DND-41 (cell line): ENCODE data around the gene HPCAL1.

Experiments
- ATAC-seq: fragments of 200-7000 bp; cut with Tn5 transposase; 3 replicates; pipeline ENCODE4 v1.9.1; 2021; ENCODE audit warnings: low read depth; ENCODE audit not compliant: insufficient read depth
- DNase-seq: peaks from one replicate; pipeline ENCODE4 v3.0.0-alpha.2; 2020
- H2AFZ ChIP-seq: 2 replicates; pipeline ENCODE4 v1.6.0; 2012; ENCODE audit warnings: low read depth, low read length
- H3K27ac ChIP-seq: 2 replicates; pipeline ENCODE4 v1.5.1; 2012; ENCODE audit warnings: low read length, inconsistent platforms
- H3K27me3 ChIP-seq: fragments of 200-600 bp; sonication (generic); 2 replicates; pipeline ENCODE4 v1.6.0; 2012; ENCODE audit warnings: low read length, mild to moderate bottlenecking, inconsistent platforms; ENCODE audit not compliant: insufficient read depth, poor library complexity
- H3K36me3 ChIP-seq: 2 replicates; pipeline ENCODE4 v1.5.1; 2012; ENCODE audit warnings: low read length, inconsistent platforms; ENCODE audit not compliant: insufficient read depth
- H3K4me1 ChIP-seq: 2 replicates; pipeline ENCODE4 v1.5.1; 2012; ENCODE audit warnings: mild to moderate bottlenecking, low read length; ENCODE audit not compliant: insufficient read depth
- H3K4me2 ChIP-seq: 2 replicates; pipeline ENCODE4 v1.6.0; 2012; ENCODE audit warnings: mild to moderate bottlenecking, moderate library complexity, low read length, inconsistent platforms; ENCODE audit not compliant: insufficient read depth
- H3K4me3 ChIP-seq, 2 experiments: fragments of 200-600 bp in 1 of 2; shearing (Covaris generic) in 1 of 2; 2 replicates each; pipeline ENCODE4 v1.5.1; 2012 to 2016; ENCODE audit warnings: inconsistent platforms in 2 of 2, low read length in 2 of 2, mild to moderate bottlenecking in 2 of 2, low read depth in 1 of 2, moderate library complexity in 1 of 2
- H3K79me2 ChIP-seq: 2 replicates; pipeline ENCODE4 v1.6.0; 2012; ENCODE audit warnings: low read length, inconsistent platforms; ENCODE audit not compliant: insufficient read depth
- H3K9ac ChIP-seq: 2 replicates; pipeline ENCODE4 v1.6.0; 2012; ENCODE audit warnings: low read depth, mild to moderate bottlenecking, inconsistent platforms, low read length, moderate library complexity
- H3K9me3 ChIP-seq: 2 replicates; pipeline ENCODE4 v1.5.1; 2012; ENCODE audit warnings: low read length, moderate library complexity, mild to moderate bottlenecking, inconsistent platforms; ENCODE audit not compliant: insufficient read depth, severe bottlenecking
- H4K20me1 ChIP-seq: 2 replicates; pipeline ENCODE4 v1.6.0; 2012; ENCODE audit warnings: low read length; ENCODE audit not compliant: insufficient read depth
- CTCF ChIP-seq: IDR thresholded peaks from 2 replicates; pipeline ENCODE4 v1.5.1; 2012; ENCODE audit warnings: borderline replicate concordance, low read length, moderate library complexity, mild to moderate bottlenecking; ENCODE audit not compliant: poor library complexity, severe bottlenecking; ENCODE audit errors: extremely low read depth
- EZH2 ChIP-seq: IDR thresholded peaks from 3 replicates; pipeline ENCODE4 v1.6.1; 2012; ENCODE audit warnings: borderline replicate concordance, low read depth, mild to moderate bottlenecking, moderate library complexity, low read length, inconsistent platforms; ENCODE audit not compliant: severe bottlenecking

The HPCAL1 gene

GRCh38 chr2:10412380-10412779 lies 109.7 kb downstream of the HPCAL1 start:
- Histone ChIP-seq H3K36me3 (no peaks in the 10 kb centered on the region), H3K4me2 (no peak overlapping the region), H4K20me1 (peaks cover 21% of the 10 kb centered on the region), H3K79me2 (no peaks in the 10 kb centered on the region), H3K9me3 (no peaks in the 10 kb centered on the region), H3K4me3 (no peak overlapping the region), H3K9ac (no peak overlapping the region), H3K4me1 (peaks cover 13% of the 10 kb centered on the region), H3K27me3 (no peaks in the 10 kb centered on the region), H3K27ac (no peak overlapping the region), H2AFZ (no peak overlapping the region)
- TF ChIP-seq CTCF (no peak), EZH2 (no peak)
- 0 out of 3 replicates have a peak, but pooled peaks have one; percentile 27 for ATAC-seq
- DNase-seq: peak; percentile 24

- DNase-seq: no peak
- H3K36me3 ChIP-seq: no peaks in the 10 kb centered on the region
- TF ChIP-seq CTCF: no peak
- peaks cover 9% of the 10 kb centered on the region for H4K20me1 ChIP-seq
- H3K9ac ChIP-seq: no peak overlapping the region
- H3K4me1 ChIP-seq: peaks cover 6% of the 10 kb centered on the region; the same call in 1 of the 2 replicates
- no peak overlapping the region for H3K4me3 ChIP-seq
- H3K27ac ChIP-seq: no peak overlapping the region
- ATAC-seq: no peak
- no peak overlapping the region for H2AFZ ChIP-seq
- H3K4me2 ChIP-seq: no peak overlapping the region
- H3K9me3 ChIP-seq: no peaks in the 10 kb centered on the region
- no peaks in the 10 kb centered on the region for H3K79me2 ChIP-seq
- H3K27me3 ChIP-seq: no peaks in the 10 kb centered on the region
Observed at GRCh38 chr2:10413503-10413902, 110.8 kb downstream of the HPCAL1 start.

- no peak for DNase-seq
- Histone ChIP-seq H3K27ac (no peak overlapping the region), H2AFZ (no peak overlapping the region)
Observed at GRCh38 chr2:10413991-10414451, 111.3 kb downstream of the HPCAL1 start.

More at GRCh38 chr2:10413991-10414451, 111.3 kb downstream of the HPCAL1 start:
- no peak overlapping the region for H3K9ac ChIP-seq
- no peak for ATAC-seq
- H3K36me3 ChIP-seq: no peaks in the 10 kb centered on the region
- no peak overlapping the region for H3K4me3 ChIP-seq
- peaks cover 4% of the 10 kb centered on the region; the same call in 1 of the 2 replicates for H3K4me1 ChIP-seq
- no peaks in the 10 kb centered on the region for H3K79me2 ChIP-seq
- no peak for TF ChIP-seq EZH2
- no peak for TF ChIP-seq CTCF
- H3K27me3 ChIP-seq: no peaks in the 10 kb centered on the region
- H3K4me2 ChIP-seq: no peak overlapping the region
- 0 out of 2 replicates have a peak, but pooled peaks cover 7% of the 10 kb centered on the region for H4K20me1 ChIP-seq
- no peaks in the 10 kb centered on the region for H3K9me3 ChIP-seq
